Measurements from ENCODE around the gene ATP9A.

GRCh38 chr20:51728737-51729136 is 39.5 kb downstream of the ATP9A start:
- TF ChIP-seq CTCF (IDR thresholded peaks at IDR 0.05) (no peak), POLR2A (IDR thresholded peaks at IDR 0.05) (no peak)

Measured in right lobe of liver (tissue), 4 donors.